HG02571 (cell line): ENCODE measurements around the gene RHBDF2.

Source experiments
- ATAC-seq: cut with Tn5 transposase; IDR thresholded peaks from one replicate; pipeline ENCODE4 v1.9.1; 2021; ENCODE audit warnings: mild to moderate bottlenecking, moderate library complexity; ENCODE audit not compliant: unreplicated experiment

RHBDF2 gene

GRCh38 chr17:76441686-76442340, 59.4 kb downstream of the RHBDF2 start:
- no peak for ATAC-seq

GRCh38 chr17:76440751-76441362, 60.4 kb downstream of the RHBDF2 start:
- no peak for ATAC-seq

- no peak for ATAC-seq
These were observed 61.8 kb downstream of the RHBDF2 start for GRCh38 chr17:76439314-76439928.

- ATAC-seq = no peak
These were observed 62.3 kb downstream of the RHBDF2 start for GRCh38 chr17:76438906-76439305.

GRCh38 chr17:76437467-76438402, 63.5 kb downstream of the RHBDF2 start:
- no peak for ATAC-seq

GRCh38 chr17:76435751-76436150, 65.5 kb downstream of the RHBDF2 start:
- no peak for ATAC-seq

GRCh38 chr17:76434870-76435269, 66.4 kb downstream of the RHBDF2 start:
- ATAC-seq = no peak

GRCh38 chr17:76433693-76434092, 67.5 kb downstream of the RHBDF2 start:
- ATAC-seq = no peak

- ATAC-seq = no peak
These were observed 68.4 kb downstream of the RHBDF2 start for GRCh38 chr17:76432712-76433336.

- ATAC-seq = no peak
These were observed 69.2 kb downstream of the RHBDF2 start for GRCh38 chr17:76432004-76432403.

- no peak for ATAC-seq
These were observed 69.7 kb downstream of the RHBDF2 start for GRCh38 chr17:76431509-76431908.

- ATAC-seq = no peak
These were observed 72.7 kb downstream of the RHBDF2 start for GRCh38 chr17:76428511-76428910.

- no peak for ATAC-seq
These were observed 73.6 kb downstream of the RHBDF2 start for GRCh38 chr17:76427501-76428231.

GRCh38 chr17:76426853-76427252, 74.4 kb downstream of the RHBDF2 start:
- no peak for ATAC-seq

GRCh38 chr17:76422860-76423259, 78.4 kb downstream of the RHBDF2 start:
- ATAC-seq = no peak

GRCh38 chr17:76422406-76422805, 78.8 kb downstream of the RHBDF2 start:
- ATAC-seq = no peak

- no peak for ATAC-seq
These were observed 80.2 kb downstream of the RHBDF2 start for GRCh38 chr17:76421044-76421407.
